HepG2 (cell line): ENCODE data around the gene UEVLD. TPM values are rescaled to one million over a fixed set of nuclear protein-coding genes. Genes with fewer than 3 reads are reported as not detected.

Experiments
- CEBPG ChIP-seq: IDR thresholded peaks from 2 replicates; pipeline ENCODE4 v1.6.1; 2016
- GATAD1 ChIP-seq: IDR thresholded peaks from 2 replicates; pipeline ENCODE4 v1.6.1; 2016; ENCODE audit warnings: missing genetic modification reagents, missing compliant biosample characterization
- KDM3A ChIP-seq: IDR thresholded peaks from 2 replicates; pipeline ENCODE4 v1.6.1; 2018; ENCODE audit warnings: low read depth, missing compliant biosample characterization
- KLF16 ChIP-seq, 2 experiments: sonication (generic) in 1 of 2; formaldehyde crosslinking in 1 of 2; IDR thresholded peaks; 2 replicates each; pipeline versions ENCODE4 v1.6.1 to v1.8.0; 2016 to 2023; ENCODE audit warnings: missing genetic modification reagents in 2 of 2, missing compliant biosample characterization in 1 of 2
- MEIS1 ChIP-seq: sonication (generic); formaldehyde crosslinking; IDR thresholded peaks from 2 replicates; pipeline ENCODE4 v1.9.0; 2021; ENCODE audit warnings: mild to moderate bottlenecking, missing genetic modification reagents, moderate library complexity, borderline replicate concordance
- NFE2L2 ChIP-seq: fragments of 150-350 bp; IDR thresholded peaks from 2 replicates; pipeline ENCODE4 v1.6.1; 2014; ENCODE audit warnings: low read length
- NR2C2 ChIP-seq: sonication (generic); formaldehyde crosslinking; IDR thresholded peaks from 2 replicates; pipeline ENCODE4 v1.4.0; 2020; ENCODE audit warnings: missing genetic modification reagents, mild to moderate bottlenecking, moderate library complexity, borderline replicate concordance
- RBM22 ChIP-seq: fragments of 200-400 bp; formaldehyde crosslinking; optimal IDR thresholded peaks from 2 replicates; pipeline ENCODE3; 2017; ENCODE audit warnings: mild to moderate bottlenecking, low read length, moderate library complexity
- RBM39 ChIP-seq: fragments of 200-400 bp; formaldehyde crosslinking; IDR thresholded peaks from one replicate; pipeline ENCODE4 v1.6.1; 2018; ENCODE audit warnings: antibody characterized with exemption, mild to moderate bottlenecking, low read depth, low read length; ENCODE audit not compliant: poor library complexity, severe bottlenecking
- RFX1 ChIP-seq: fragments of 450-650 bp; IDR thresholded peaks from 2 replicates; pipeline ENCODE4 v1.6.1; 2017
- SMAD3 ChIP-seq: sonication (generic); formaldehyde crosslinking; IDR thresholded peaks from 2 replicates; pipeline ENCODE4 v1.4.0; 2020; ENCODE audit warnings: missing genetic modification reagents
- TCF12 ChIP-seq, 2 experiments: fragments of 450-650 bp in 1 of 2; sonication (generic) in 1 of 2; formaldehyde crosslinking in 1 of 2; IDR thresholded peaks; 2 replicates each; pipeline versions ENCODE4 v1.6.1 to v1.8.0; 2017 to 2022; ENCODE audit warnings: antibody characterized with exemption in 1 of 2, mild to moderate bottlenecking in 1 of 2, missing genetic modification reagents in 1 of 2, moderate library complexity in 1 of 2
- THAP8 ChIP-seq: sonication (generic); formaldehyde crosslinking; IDR thresholded peaks from 2 replicates; pipeline ENCODE4 v1.5.1; 2020; ENCODE audit warnings: missing genetic modification reagents, mild to moderate bottlenecking, borderline replicate concordance
- ZNF260 ChIP-seq: sonication (generic); formaldehyde crosslinking; IDR thresholded peaks from 2 replicates; pipeline ENCODE4 v1.4.0; 2020; ENCODE audit warnings: missing genetic modification reagents, low read depth, mild to moderate bottlenecking, borderline replicate concordance
- ZNF317 ChIP-seq: sonication (generic); formaldehyde crosslinking; IDR thresholded peaks from 2 replicates; pipeline ENCODE4 v1.5.0; 2020; ENCODE audit warnings: mild to moderate bottlenecking, missing genetic modification reagents
- ZNF44 ChIP-seq: sonication (generic); formaldehyde crosslinking; IDR thresholded peaks from 2 replicates; pipeline ENCODE4 v1.5.1; 2020; ENCODE audit warnings: mild to moderate bottlenecking, missing genetic modification reagents
- ZNF569 ChIP-seq: sonication (generic); formaldehyde crosslinking; IDR thresholded peaks from 2 replicates; pipeline ENCODE4 v1.5.0; 2020; ENCODE audit warnings: mild to moderate bottlenecking, missing genetic modification reagents, moderate library complexity, borderline replicate concordance
- ZNF572 ChIP-seq: sonication (generic); formaldehyde crosslinking; IDR thresholded peaks from 2 replicates; pipeline ENCODE4 v1.5.1; 2020; ENCODE audit warnings: mild to moderate bottlenecking, missing genetic modification reagents
- ZNF619 ChIP-seq: sonication (generic); formaldehyde crosslinking; IDR thresholded peaks from 2 replicates; pipeline ENCODE4 v1.4.0; 2020; ENCODE audit warnings: mild to moderate bottlenecking, missing genetic modification reagents
- polyA plus RNA-seq, 8 experiments: library from polyadenylated mRNA; depleted of rRNA in 3 of 8; stranded (reverse) in 7 of 8; unstranded in 1 of 8; fragments of >200 nt; fragmentation: Illumina TruSeq in 4 of 8; extraction: Trizol in 4 of 8; gene quantifications; 2 replicates each; pipeline versions ENCODE4 v1.2.1 to v1.2.3, GENCODE V29; 2011 to 2016; ENCODE audit warnings: low read depth in 4 of 8, missing spikeins in 1 of 8, mixed read lengths in 1 of 8; ENCODE audit not compliant: insufficient read depth in 1 of 8
- total RNA-seq, 5 experiments: library from RNA; depleted of rRNA; stranded (reverse); fragments of >200 nt; fragmentation: Illumina TruSeq; extraction: Trizol; gene quantifications; 2 replicates each; pipeline ENCODE4 v1.2.3, GENCODE V29; 2016; ENCODE audit warnings: low read depth in 1 of 5
- TF ChIP-seq, protein P1 (sequence below): sonication (generic); formaldehyde crosslinking; IDR thresholded peaks from 2 replicates; pipeline ENCODE4 v1.4.0; 2020; ENCODE audit warnings: missing genetic modification reagents; ENCODE audit errors: not compliant biosample characterization
- TF ChIP-seq, protein P2 (sequence below): sonication (generic); formaldehyde crosslinking; IDR thresholded peaks from 2 replicates; pipeline ENCODE4 v1.4.0; 2020; ENCODE audit warnings: mild to moderate bottlenecking, missing genetic modification reagents
- TF ChIP-seq, protein P3 (sequence below): fragments of 450-650 bp; IDR thresholded peaks from 2 replicates; pipeline ENCODE4 v1.6.1; 2017
- TF ChIP-seq, protein P4 (sequence below): sonication (generic); formaldehyde crosslinking; IDR thresholded peaks from 2 replicates; pipeline ENCODE4 v1.5.1; 2020; ENCODE audit warnings: missing genetic modification reagents, mild to moderate bottlenecking, borderline replicate concordance

UEVLD gene
- total and polyA plus RNA-seq, 2 of the 13 experiments (the other 11 are each of a cell fraction or from before 2014, with no cell fraction given): 5.7 to 13.7 TPM

DNA sequence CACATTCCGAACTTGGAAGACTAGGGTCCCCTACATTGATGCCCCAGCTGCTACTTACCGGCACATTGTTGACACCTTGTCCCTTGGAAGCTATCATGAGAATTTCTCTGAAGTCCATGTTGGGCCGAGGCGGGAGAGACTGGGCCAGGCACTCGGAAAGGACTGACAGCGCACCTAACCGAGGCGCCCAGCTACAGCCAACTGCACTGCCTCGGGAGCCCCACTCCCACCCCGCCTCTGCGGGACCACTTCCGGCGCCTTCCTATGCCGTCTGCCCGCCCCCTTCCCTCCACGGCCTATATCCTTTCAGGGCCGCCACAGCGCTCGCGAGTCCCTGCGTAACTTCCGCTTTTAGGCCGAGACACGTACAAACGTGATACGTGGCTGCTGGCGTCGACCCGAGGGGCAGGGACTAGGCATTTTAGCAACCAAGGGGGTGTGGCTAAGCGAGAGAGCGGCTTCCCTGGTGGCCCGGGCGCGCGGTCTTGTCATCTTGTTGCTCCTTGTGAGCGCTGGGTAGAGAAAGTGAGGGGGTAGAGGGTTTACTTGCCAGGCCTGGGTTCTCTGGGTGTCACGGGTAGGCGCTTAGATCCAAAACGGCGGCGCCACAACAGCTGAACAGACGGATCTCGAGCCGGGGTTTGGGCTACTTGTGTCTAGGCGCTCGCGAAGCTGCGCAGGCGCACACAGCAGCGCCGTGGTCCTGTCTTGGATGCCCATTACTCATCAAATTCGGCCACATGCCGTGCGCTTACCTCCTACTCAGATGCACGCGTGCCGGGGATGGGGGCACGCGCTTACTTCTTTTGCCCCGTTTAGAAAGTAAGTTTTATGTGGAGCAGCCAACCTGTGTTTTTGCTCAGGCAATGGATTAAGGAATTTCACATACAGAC is 45.9 kb upstream of the UEVLD start, which contains the start of gene SPTY2D1 (continued):
- TF ChIP-seq RFX1 (no peak), CEBPG (CRISPR knock-in tag) (peak; percentile 37; the same call in 1 of the 2 replicates), KDM3A (CRISPR knock-in tag) (no peak), KLF16 (CRISPR knock-in tag; IDR thresholded peaks at IDR 0.05) (peak in 1 of 2 experiments; percentile 82; a peak in 2 of 4 replicates), SMAD3 (CRISPR knock-in tag) (peak; percentile 80), THAP8 (no peak), NR2C2 (CRISPR knock-in tag) (peak; percentile 84), ZNF44 (CRISPR knock-in tag) (no peak), TCF12 (IDR thresholded peaks at IDR 0.05) (no peak), TCF12 (CRISPR knock-in tag; IDR thresholded peaks at IDR 0.05) (no peak), RBM39 (peak; percentile 53), MEIS1 (CRISPR knock-in tag) (0 out of 2 replicates have a peak, but pooled peaks have one; percentile 41), GATAD1 (CRISPR knock-in tag) (peak; percentile 98), ZNF619 (CRISPR knock-in tag) (no peak), ZNF572 (CRISPR knock-in tag) (no peak), ZNF260 (CRISPR knock-in tag) (no peak), ZNF569 (no peak; the same call in 1 of the 2 replicates), RBM22 (no peak), ZNF317 (peak; percentile 82; the same call in 1 of the 2 replicates), NFE2L2 (no peak)
- TF ChIP-seq, protein P1, sequence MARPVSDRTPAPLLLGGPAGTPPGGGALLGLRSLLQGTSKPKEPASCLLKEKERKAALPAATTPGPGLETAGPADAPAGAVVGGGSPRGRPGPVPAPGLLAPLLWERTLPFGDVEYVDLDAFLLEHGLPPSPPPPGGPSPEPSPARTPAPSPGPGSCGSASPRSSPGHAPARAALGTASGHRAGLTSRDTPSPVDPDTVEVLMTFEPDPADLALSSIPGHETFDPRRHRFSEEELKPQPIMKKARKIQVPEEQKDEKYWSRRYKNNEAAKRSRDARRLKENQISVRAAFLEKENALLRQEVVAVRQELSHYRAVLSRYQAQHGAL (CRISPR knock-in tag): no peak
- TF ChIP-seq, protein P2, sequence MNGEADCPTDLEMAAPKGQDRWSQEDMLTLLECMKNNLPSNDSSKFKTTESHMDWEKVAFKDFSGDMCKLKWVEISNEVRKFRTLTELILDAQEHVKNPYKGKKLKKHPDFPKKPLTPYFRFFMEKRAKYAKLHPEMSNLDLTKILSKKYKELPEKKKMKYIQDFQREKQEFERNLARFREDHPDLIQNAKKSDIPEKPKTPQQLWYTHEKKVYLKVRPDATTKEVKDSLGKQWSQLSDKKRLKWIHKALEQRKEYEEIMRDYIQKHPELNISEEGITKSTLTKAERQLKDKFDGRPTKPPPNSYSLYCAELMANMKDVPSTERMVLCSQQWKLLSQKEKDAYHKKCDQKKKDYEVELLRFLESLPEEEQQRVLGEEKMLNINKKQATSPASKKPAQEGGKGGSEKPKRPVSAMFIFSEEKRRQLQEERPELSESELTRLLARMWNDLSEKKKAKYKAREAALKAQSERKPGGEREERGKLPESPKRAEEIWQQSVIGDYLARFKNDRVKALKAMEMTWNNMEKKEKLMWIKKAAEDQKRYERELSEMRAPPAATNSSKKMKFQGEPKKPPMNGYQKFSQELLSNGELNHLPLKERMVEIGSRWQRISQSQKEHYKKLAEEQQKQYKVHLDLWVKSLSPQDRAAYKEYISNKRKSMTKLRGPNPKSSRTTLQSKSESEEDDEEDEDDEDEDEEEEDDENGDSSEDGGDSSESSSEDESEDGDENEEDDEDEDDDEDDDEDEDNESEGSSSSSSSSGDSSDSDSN: 0 out of 2 replicates have a peak, but pooled peaks have one; percentile 33
- TF ChIP-seq, protein P3, sequence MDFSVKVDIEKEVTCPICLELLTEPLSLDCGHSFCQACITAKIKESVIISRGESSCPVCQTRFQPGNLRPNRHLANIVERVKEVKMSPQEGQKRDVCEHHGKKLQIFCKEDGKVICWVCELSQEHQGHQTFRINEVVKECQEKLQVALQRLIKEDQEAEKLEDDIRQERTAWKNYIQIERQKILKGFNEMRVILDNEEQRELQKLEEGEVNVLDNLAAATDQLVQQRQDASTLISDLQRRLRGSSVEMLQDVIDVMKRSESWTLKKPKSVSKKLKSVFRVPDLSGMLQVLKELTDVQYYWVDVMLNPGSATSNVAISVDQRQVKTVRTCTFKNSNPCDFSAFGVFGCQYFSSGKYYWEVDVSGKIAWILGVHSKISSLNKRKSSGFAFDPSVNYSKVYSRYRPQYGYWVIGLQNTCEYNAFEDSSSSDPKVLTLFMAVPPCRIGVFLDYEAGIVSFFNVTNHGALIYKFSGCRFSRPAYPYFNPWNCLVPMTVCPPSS: no peak
- TF ChIP-seq, protein P4, sequence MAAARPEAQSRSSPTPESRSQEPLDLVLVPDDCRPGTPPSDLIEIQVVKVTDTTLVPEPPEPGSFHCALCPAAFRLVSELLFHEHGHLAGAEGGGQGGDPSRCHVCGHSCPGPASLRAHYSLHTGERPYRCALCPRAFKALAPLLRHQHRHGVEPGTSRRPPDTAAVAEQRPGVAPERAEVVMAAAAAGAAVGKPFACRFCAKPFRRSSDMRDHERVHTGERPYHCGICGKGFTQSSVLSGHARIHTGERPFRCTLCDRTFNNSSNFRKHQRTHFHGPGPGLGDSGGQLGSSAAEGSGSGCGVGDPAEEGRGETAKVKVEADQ: no peak
